Spleen (tissue), 11 donors: Measurements from ENCODE around the gene RACGAP1. TPM values are rescaled to one million over a fixed set of nuclear protein-coding genes. Genes with fewer than 3 reads are reported as not detected.

Source experiments
- DNase-seq: peaks from one replicate; pipeline ENCODE4 v3.0.0-alpha.2; 2020
- H3K27ac ChIP-seq, 8 donors: fragments of 200-600 bp; sonication (generic) in 7 of 8; 1 replicate in 4 of 8; 2 replicates in 4 of 8; pipeline versions ENCODE4 v1.5.0 to v1.8.0; 2016 to 2021; ENCODE audit warnings: inconsistent platforms in 4 of 8, mild to moderate bottlenecking in 4 of 8, moderate library complexity in 1 of 8
- H3K27me3 ChIP-seq, 7 donors: fragments of 200-600 bp; sonication (generic) in 6 of 7; replicated peaks in 1 of 7; 1 replicate in 4 of 7; 2 replicates in 3 of 7; pipeline versions ENCODE4 v1.5.0 to v1.8.0; 2016 to 2021; ENCODE audit warnings: inconsistent platforms in 3 of 7, mild to moderate bottlenecking in 1 of 7
- H3K36me3 ChIP-seq, 6 donors: fragments of 200-600 bp; sonication (generic) in 5 of 6; 1 replicate in 4 of 6; 2 replicates in 2 of 6; pipeline versions ENCODE4 v1.5.0 to v1.8.0; 2016 to 2021; ENCODE audit warnings: inconsistent platforms in 2 of 6
- H3K4me1 ChIP-seq, 6 donors: fragments of 200-600 bp; sonication (generic) in 5 of 6; 1 replicate in 3 of 6; 2 replicates in 3 of 6; pipeline versions ENCODE4 v1.5.0 to v1.8.0; 2016 to 2021; ENCODE audit warnings: inconsistent platforms in 3 of 6
- H3K4me3 ChIP-seq, 8 donors: fragments of 200-600 bp; sonication (generic) in 7 of 8; 1 replicate in 4 of 8; 2 replicates in 4 of 8; pipeline versions ENCODE4 v1.5.0 to v1.8.0; 2016 to 2021; ENCODE audit warnings: inconsistent platforms in 4 of 8, mild to moderate bottlenecking in 4 of 8, moderate library complexity in 2 of 8
- H3K9me3 ChIP-seq, 8 donors: fragments of 200-600 bp; sonication (generic) in 7 of 8; 1 replicate in 4 of 8; 2 replicates in 4 of 8; pipeline versions ENCODE4 v1.5.0 to v1.8.0; 2016 to 2021; ENCODE audit warnings: inconsistent platforms in 4 of 8
- POLR2A ChIP-seq, 3 donors: fragments of 450-650 bp; IDR thresholded peaks; one replicate each; pipeline ENCODE4 v1.5.1; 2017; ENCODE audit warnings: antibody characterized with exemption in 3 of 3, mild to moderate bottlenecking in 1 of 3
- POLR2AphosphoS5 ChIP-seq, 3 donors: sonication (generic); formaldehyde crosslinking; IDR thresholded peaks; one replicate each; pipeline ENCODE4 v1.5.1; 2017; ENCODE audit warnings: antibody characterized with exemption in 3 of 3
- WGBS, 5 donors: extraction: QIAGEN DNeasy Blood & Tissue Kit in 3 of 5; methylation state at CpG; one replicate each; pipeline versions ENCODE4 v1.1.5 to v1.1.7; 2013 to 2018; 5-methylcytosine and 5-hydroxymethylcytosine counted together
- intact Hi-C: fragments of 100-400 bp; cut with DNase I; formaldehyde crosslinking; loops from one replicate; pipeline ENCODE4 v1.15.0; 2023; ENCODE audit warnings: low total_unique reads
- polyA plus RNA-seq, 3 donors: library from polyadenylated mRNA; stranded (reverse); fragments of 200-250 nt; gene quantifications; one replicate each; pipeline ENCODE4 v1.2.1, GENCODE V29; 2013
- total RNA-seq, 7 donors: library from RNA; depleted of rRNA in 3 of 7; stranded (reverse); fragments of >200 nt in 3 of 7; fragmentation: NEBNext Ultra II Directional in 4 of 7; extraction: Animal tissue kit (Norgen Biotek cat#: 25700) in 4 of 7; gene quantifications; one replicate each; pipeline versions ENCODE4 v1.1.0 to v1.2.1, GENCODE V29; 2016 to 2021
- TF ChIP-seq, protein P1 (sequence below), 11 experiments: fragments of 200-600 bp in 7 of 11; fragments of 450-650 bp in 4 of 11; sonication (generic) in 4 of 11; IDR thresholded peaks in 8 of 11; conservative IDR thresholded peaks in 3 of 11; 1 replicate in 7 of 11; 2 replicates in 4 of 11; pipeline versions ENCODE4 v1.4.0 to v1.8.0; 2016 to 2021; ENCODE audit warnings: antibody characterized with exemption in 11 of 11, inconsistent platforms in 4 of 11, mild to moderate bottlenecking in 1 of 11
- donor health status: healthy with polysubstance abuse.
- donor health status: DM: no; HTN: no; CAD: no; lungs with moderate emphysema.
- donor health status: DM: no; HTN: no; CAD: no.
- donor health status: Bipolar disorder and iron deficiency.
- donor health status: healthy.
- donor health status: DM: no; HTN: no; CAD: no.
- donor health status: DM: yes; HTN: yes; CAD: no.

The RACGAP1 gene
- total and polyA plus RNA-seq, 10 donors, result 3.4 to 21.1 (median 9.4) TPM

DNA sequence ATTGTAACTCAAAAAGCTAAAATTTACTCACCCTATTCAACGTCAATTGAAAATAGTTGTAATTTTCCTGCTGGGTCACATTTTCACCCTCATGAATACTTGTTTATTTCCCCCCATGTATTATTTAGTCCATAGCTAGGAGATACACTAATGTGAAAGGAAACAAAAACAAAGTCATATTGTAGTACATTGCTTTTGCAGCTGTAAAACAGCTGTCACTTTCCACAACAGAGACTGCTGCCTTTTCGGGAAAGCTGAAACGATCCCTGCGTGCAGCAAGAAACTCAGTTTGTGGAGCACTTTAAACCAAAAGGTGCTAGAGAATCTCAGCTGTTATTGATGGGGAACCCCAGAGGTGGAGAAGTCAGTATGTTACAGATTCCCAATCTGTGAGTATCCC lies 4.3 kb downstream of the RACGAP1 start:
- intact Hi-C loops, result no loop called here
- Histone ChIP-seq H3K9me3 (no peaks in the 10 kb centered on the region), H3K27ac (no peak overlapping the region), H3K4me3 (no peak overlapping the region), H3K4me1 (peaks cover 0 to 48% (median 17%) of the 10 kb centered on the region in 6 donors), H3K36me3 (peaks cover 0 to 4% (median 0%) of the 10 kb centered on the region in 6 donors), H3K27me3 (no peaks in the 10 kb centered on the region)
- no peak for DNase-seq
- TF ChIP-seq, protein P1, sequence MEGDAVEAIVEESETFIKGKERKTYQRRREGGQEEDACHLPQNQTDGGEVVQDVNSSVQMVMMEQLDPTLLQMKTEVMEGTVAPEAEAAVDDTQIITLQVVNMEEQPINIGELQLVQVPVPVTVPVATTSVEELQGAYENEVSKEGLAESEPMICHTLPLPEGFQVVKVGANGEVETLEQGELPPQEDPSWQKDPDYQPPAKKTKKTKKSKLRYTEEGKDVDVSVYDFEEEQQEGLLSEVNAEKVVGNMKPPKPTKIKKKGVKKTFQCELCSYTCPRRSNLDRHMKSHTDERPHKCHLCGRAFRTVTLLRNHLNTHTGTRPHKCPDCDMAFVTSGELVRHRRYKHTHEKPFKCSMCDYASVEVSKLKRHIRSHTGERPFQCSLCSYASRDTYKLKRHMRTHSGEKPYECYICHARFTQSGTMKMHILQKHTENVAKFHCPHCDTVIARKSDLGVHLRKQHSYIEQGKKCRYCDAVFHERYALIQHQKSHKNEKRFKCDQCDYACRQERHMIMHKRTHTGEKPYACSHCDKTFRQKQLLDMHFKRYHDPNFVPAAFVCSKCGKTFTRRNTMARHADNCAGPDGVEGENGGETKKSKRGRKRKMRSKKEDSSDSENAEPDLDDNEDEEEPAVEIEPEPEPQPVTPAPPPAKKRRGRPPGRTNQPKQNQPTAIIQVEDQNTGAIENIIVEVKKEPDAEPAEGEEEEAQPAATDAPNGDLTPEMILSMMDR (IDR thresholded peaks at IDR 0.05 in 8 of 11, conservative IDR thresholded peaks at IDR 0.05 in 3 of 11), result no peak
- TF ChIP-seq POLR2A (IDR thresholded peaks at IDR 0.05) (no peak), POLR2AphosphoS5 (IDR thresholded peaks at IDR 0.05) (no peak)
- WGBS, 5 donors, result 86 to 93% (median 92%) methylated on average over 4 of the region's 4 CpGs

DNA sequence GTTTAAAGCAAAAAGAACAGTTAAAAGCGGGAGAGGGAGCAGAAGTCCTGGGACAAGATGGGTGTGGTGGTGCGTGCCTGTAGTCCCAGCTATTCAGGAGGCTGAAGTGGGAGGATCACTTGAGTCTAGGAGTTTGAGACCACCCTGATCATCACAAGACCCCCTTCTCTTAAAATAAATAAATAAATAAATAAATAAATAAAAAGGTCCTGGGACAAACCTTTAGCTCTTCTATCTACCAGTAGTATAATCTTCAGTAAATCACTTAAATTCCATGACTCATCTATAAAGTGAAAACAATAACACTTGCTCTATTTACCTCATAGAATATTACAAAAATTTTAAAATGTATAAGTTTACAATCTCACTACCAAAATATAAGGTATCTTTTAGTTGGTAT lies 5.8 kb downstream of the RACGAP1 start:
- Histone ChIP-seq H3K4me3 (no peak overlapping the region), H3K27me3 (no peaks in the 10 kb centered on the region), H3K27ac (no peak overlapping the region), H3K4me1 (peaks cover 0 to 34% (median 7%) of the 10 kb centered on the region in 6 donors), H3K36me3 (peaks cover 0 to 19% (median 0%) of the 10 kb centered on the region in 6 donors), H3K9me3 (no peaks in the 10 kb centered on the region)
- 93 to 100% (median 95%) methylated on average over 2 of the region's 2 CpGs for WGBS, 5 donors
- intact Hi-C loops, result no loop called here
- TF ChIP-seq, protein P1 (IDR thresholded peaks at IDR 0.05 in 8 of 11, conservative IDR thresholded peaks at IDR 0.05 in 3 of 11), result no peak
- DNase-seq, result no peak

DNA sequence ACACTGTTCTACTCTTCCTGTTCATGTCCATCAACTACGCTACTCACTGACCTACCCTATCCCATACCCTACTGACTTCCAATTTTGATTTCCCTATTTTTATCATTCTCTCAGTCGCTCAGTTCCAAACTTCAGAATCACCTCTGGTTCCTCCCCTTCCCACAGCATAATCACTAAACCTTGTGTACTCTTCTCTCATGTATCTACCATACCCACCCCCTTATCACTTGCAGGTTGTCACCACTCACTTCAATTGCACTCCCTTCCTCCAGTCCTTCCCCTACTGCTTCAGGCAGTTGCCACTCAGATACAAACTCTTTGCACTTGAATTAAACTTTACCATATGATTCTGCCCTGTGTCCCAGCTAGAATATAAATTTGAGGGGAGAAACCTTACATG lies 6.3 kb downstream of the RACGAP1 start:
- Histone ChIP-seq H3K9me3 (no peaks in the 10 kb centered on the region), H3K4me3 (no peak overlapping the region), H3K27me3 (no peaks in the 10 kb centered on the region), H3K4me1 (peaks cover 0 to 29% (median 1%) of the 10 kb centered on the region in 6 donors), H3K36me3 (peaks cover 0 to 25% (median 0%) of the 10 kb centered on the region in 6 donors), H3K27ac (no peak overlapping the region)
- DNase-seq, result no peak
- intact Hi-C loops, result no loop called here
- TF ChIP-seq, protein P1 (IDR thresholded peaks at IDR 0.05 in 8 of 11, conservative IDR thresholded peaks at IDR 0.05 in 3 of 11), result no peak
- TF ChIP-seq POLR2AphosphoS5 (IDR thresholded peaks at IDR 0.05) (no peak), POLR2A (IDR thresholded peaks at IDR 0.05) (no peak)
- WGBS, 5 donors, result 92 to 98% (median 93%) methylated on average over 2 of the region's 2 CpGs

DNA sequence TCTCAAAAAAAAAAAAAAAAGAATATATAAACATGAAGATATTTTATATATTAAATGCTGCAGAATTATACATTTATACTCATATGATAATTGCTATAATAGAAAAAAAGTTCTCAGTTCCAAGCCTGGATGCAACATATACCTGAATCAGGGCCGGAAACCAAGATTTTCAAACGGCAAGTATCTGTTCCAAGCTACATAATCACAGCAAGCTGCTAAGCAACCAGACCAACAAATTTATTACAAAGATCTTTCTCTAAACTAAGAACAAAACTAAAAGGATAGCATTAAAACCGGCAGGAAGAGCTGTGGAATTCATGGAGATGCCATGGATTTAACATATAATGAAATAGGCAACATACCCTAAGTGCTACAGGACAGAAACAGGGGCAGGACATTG lies 7.1 kb downstream of the RACGAP1 start:
- 87 to 94% (median 92%) methylated on average over 3 of the region's 3 CpGs for WGBS, 5 donors
- H3K27me3 ChIP-seq, result no peaks in the 10 kb centered on the region
- H3K36me3 ChIP-seq, result peaks cover 0 to 30% (median 0%) of the 10 kb centered on the region in 6 donors
- H3K9me3 ChIP-seq, result no peaks in the 10 kb centered on the region
- DNase-seq, result no peak
- peaks cover 0 to 21% (median 0%) of the 10 kb centered on the region in 6 donors for H3K4me1 ChIP-seq
- no peak overlapping the region for H3K4me3 ChIP-seq
- peak overlapping the region in 4 of 8 donors; percentile 53 to 73 (median 64) for H3K27ac ChIP-seq
- intact Hi-C loops, result no loop called here
- TF ChIP-seq, protein P1 (IDR thresholded peaks at IDR 0.05 in 8 of 11, conservative IDR thresholded peaks at IDR 0.05 in 3 of 11), result no peak
- TF ChIP-seq POLR2A (IDR thresholded peaks at IDR 0.05) (no peak), POLR2AphosphoS5 (IDR thresholded peaks at IDR 0.05) (no peak)
